Uterus (tissue), 4 donors: ENCODE measurements around the gene OGA. TPM values are rescaled to one million over a fixed set of nuclear protein-coding genes. Genes with fewer than 3 reads are reported as not detected.

Experiments used
- DNase-seq, 2 donors: peaks; one replicate each; pipeline ENCODE4 v3.0.0-alpha.2; 2019 to 2020
- H3K27ac ChIP-seq, 2 donors: fragments of 200-600 bp; sonication (generic); 1 replicate in 1 of 2; 2 replicates in 1 of 2; pipeline ENCODE4 v1.5.1; 2016 to 2018
- H3K27me3 ChIP-seq, 2 donors: fragments of 200-600 bp; sonication (generic); one replicate each; pipeline ENCODE4 v1.5.1; 2018 to 2019; ENCODE audit warnings: control low read depth in 1 of 2
- H3K36me3 ChIP-seq, 2 donors: fragments of 200-600 bp; sonication (generic); one replicate each; pipeline ENCODE4 v1.5.1; 2019; ENCODE audit warnings: control low read depth in 1 of 2
- H3K4me1 ChIP-seq, 2 donors: fragments of 200-600 bp; sonication (generic); one replicate each; pipeline ENCODE4 v1.5.1; 2018 to 2019; ENCODE audit warnings: control low read depth in 1 of 2
- H3K4me3 ChIP-seq, 2 donors: fragments of 200-600 bp; sonication (generic); 1 replicate in 1 of 2; 2 replicates in 1 of 2; pipeline ENCODE4 v1.5.1; 2018 to 2019; ENCODE audit warnings: mild to moderate bottlenecking in 1 of 2
- H3K9me3 ChIP-seq, 2 donors: fragments of 200-600 bp; sonication (generic); one replicate each; pipeline ENCODE4 v1.5.1; 2019; ENCODE audit warnings: control low read depth in 1 of 2
- POLR2A ChIP-seq, 2 donors: fragments of 450-650 bp; IDR thresholded peaks; one replicate each; pipeline ENCODE4 v1.6.1; 2016; ENCODE audit warnings: antibody characterized with exemption in 2 of 2, mild to moderate bottlenecking in 1 of 2, moderate library complexity in 1 of 2
- intact Hi-C: fragments of 100-400 bp; cut with DNase I; formaldehyde crosslinking; loops from one replicate; pipeline ENCODE4 v1.15.1; 2023; ENCODE audit warnings: low total_unique reads
- total RNA-seq, 4 donors: library from RNA; depleted of rRNA in 3 of 4; stranded (reverse); fragments of >200 nt in 3 of 4; gene quantifications; one replicate each; pipeline versions ENCODE4 v1.1.0 to v1.2.4, GENCODE V29; 2014 to 2023
- TF ChIP-seq, protein P1 (sequence below), 4 experiments: fragments of 200-600 bp in 2 of 4; fragments of 450-650 bp in 2 of 4; sonication (generic) in 2 of 4; IDR thresholded peaks; one replicate each; pipeline ENCODE4 v1.5.1; 2016 to 2019; ENCODE audit warnings: antibody characterized with exemption in 4 of 4, mild to moderate bottlenecking in 2 of 4, moderate library complexity in 1 of 4
- donor health status: DM: yes; HTN: yes; CAD: no.

OGA gene
- total RNA-seq, 4 donors from 2014 or later, result 63.5 to 181 (median 156) TPM

GRCh38 chr10:101769541-101770180 is 48.6 kb downstream of the OGA start:
- H3K27ac ChIP-seq, result no peak overlapping the region
- TF ChIP-seq, protein P1, sequence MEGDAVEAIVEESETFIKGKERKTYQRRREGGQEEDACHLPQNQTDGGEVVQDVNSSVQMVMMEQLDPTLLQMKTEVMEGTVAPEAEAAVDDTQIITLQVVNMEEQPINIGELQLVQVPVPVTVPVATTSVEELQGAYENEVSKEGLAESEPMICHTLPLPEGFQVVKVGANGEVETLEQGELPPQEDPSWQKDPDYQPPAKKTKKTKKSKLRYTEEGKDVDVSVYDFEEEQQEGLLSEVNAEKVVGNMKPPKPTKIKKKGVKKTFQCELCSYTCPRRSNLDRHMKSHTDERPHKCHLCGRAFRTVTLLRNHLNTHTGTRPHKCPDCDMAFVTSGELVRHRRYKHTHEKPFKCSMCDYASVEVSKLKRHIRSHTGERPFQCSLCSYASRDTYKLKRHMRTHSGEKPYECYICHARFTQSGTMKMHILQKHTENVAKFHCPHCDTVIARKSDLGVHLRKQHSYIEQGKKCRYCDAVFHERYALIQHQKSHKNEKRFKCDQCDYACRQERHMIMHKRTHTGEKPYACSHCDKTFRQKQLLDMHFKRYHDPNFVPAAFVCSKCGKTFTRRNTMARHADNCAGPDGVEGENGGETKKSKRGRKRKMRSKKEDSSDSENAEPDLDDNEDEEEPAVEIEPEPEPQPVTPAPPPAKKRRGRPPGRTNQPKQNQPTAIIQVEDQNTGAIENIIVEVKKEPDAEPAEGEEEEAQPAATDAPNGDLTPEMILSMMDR (IDR thresholded peaks at IDR 0.05), result no peak
- TF ChIP-seq POLR2A (IDR thresholded peaks at IDR 0.05), result no peak
- intact Hi-C loops, result loop anchor here (10.0 kb wide), 1 partner anchor 165 kb away; no protein-coding TSS in a partner anchor
- no peak for DNase-seq
- no peak overlapping the region for H3K4me3 ChIP-seq
- H3K36me3 ChIP-seq, result no peaks in the 10 kb centered on the region
- H3K4me1 ChIP-seq, result no peaks in the 10 kb centered on the region
- H3K27me3 ChIP-seq, result peaks cover 12 to 26% of the 10 kb centered on the region in 2 donors
- H3K9me3 ChIP-seq, result no peaks in the 10 kb centered on the region

- intact Hi-C loops, result no loop called here
- no peaks in the 10 kb centered on the region for H3K4me1 ChIP-seq
- TF ChIP-seq, protein P1 (IDR thresholded peaks at IDR 0.05), result no peak
- TF ChIP-seq POLR2A (IDR thresholded peaks at IDR 0.05), result no peak
- no peak for DNase-seq
- H3K27me3 ChIP-seq, result peaks cover 10 to 17% of the 10 kb centered on the region in 2 donors
- no peaks in the 10 kb centered on the region for H3K36me3 ChIP-seq
- H3K4me3 ChIP-seq, result no peak overlapping the region
- no peak overlapping the region for H3K27ac ChIP-seq
- H3K9me3 ChIP-seq, result no peaks in the 10 kb centered on the region
Observed at GRCh38 chr10:101768791-101769170, 49.5 kb downstream of the OGA start.

- no peaks in the 10 kb centered on the region for H3K36me3 ChIP-seq
- H3K4me1 ChIP-seq, result no peaks in the 10 kb centered on the region
- H3K4me3 ChIP-seq, result no peak overlapping the region
- intact Hi-C loops, result no loop called here
- H3K9me3 ChIP-seq, result no peaks in the 10 kb centered on the region
- H3K27ac ChIP-seq, result no peak overlapping the region
- peaks cover 10 to 11% of the 10 kb centered on the region in 2 donors for H3K27me3 ChIP-seq
- TF ChIP-seq POLR2A (IDR thresholded peaks at IDR 0.05), result no peak
- TF ChIP-seq, protein P1 (IDR thresholded peaks at IDR 0.05), result no peak
- DNase-seq, result no peak
Observed at GRCh38 chr10:101767966-101768790, 50.1 kb downstream of the OGA start.

- intact Hi-C loops, result no loop called here
- Histone ChIP-seq H3K27me3 (peaks cover 5 to 6% of the 10 kb centered on the region in 2 donors), H3K4me1 (no peaks in the 10 kb centered on the region), H3K36me3 (no peaks in the 10 kb centered on the region), H3K9me3 (no peaks in the 10 kb centered on the region), H3K4me3 (no peak overlapping the region), H3K27ac (no peak overlapping the region)
- DNase-seq, result no peak
- TF ChIP-seq POLR2A (IDR thresholded peaks at IDR 0.05), result no peak
- TF ChIP-seq, protein P1 (IDR thresholded peaks at IDR 0.05), result no peak
Observed at GRCh38 chr10:101767600-101767945, 50.7 kb downstream of the OGA start.
